Measurements from ENCODE around the gene NBAS. TPM values are rescaled to one million over a fixed set of nuclear protein-coding genes. Genes with fewer than 3 reads are reported as not detected.

NBAS gene
- total RNA-seq, 4 donors from 2014 or later = 22.8 to 32.0 (median 23.7) TPM

- no peak for TF ChIP-seq CTCF (IDR thresholded peaks at IDR 0.05)
- no peak for TF ChIP-seq POLR2A (IDR thresholded peaks at IDR 0.05)
- H3K4me1 ChIP-seq = no peaks in the 10 kb centered on the region
- H3K4me3 ChIP-seq = no peak overlapping the region
- H3K27ac ChIP-seq = no peak overlapping the region
- H3K36me3 ChIP-seq = peaks cover 0 to 11% (median 0%) of the 10 kb centered on the region in 3 donors
- intact Hi-C loops (cut with DNase I) = no loop called here
- H3K27me3 ChIP-seq = no peaks in the 10 kb centered on the region
- DNase-seq = no peak
- H3K9me3 ChIP-seq = no peaks in the 10 kb centered on the region
- WGBS, 2 donors = 69 to 75% methylated on average over 1 of the region's 1 CpG
Measured at GRCh38 chr2:15429032-15429431, 132.1 kb downstream of the NBAS start.

DNA sequence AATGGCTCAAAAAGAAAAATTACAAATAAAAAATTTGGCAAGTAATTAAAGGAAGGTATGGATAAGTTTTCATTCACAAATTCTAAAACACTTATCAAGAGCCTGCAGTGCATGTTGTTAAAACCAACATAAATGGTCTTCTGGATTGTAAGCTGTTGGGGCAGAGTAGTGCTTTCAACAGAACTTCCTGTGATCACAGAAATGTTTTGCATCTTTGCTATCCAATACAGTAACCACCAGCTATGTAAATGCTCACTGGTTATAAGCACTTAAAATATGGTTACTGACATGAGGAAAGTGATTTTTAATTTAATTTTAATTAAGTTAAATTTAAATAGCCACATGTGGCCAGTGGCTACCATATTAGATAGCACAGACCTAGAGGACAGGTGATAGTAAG lies 133.1 kb downstream of the NBAS start:
- no peaks in the 10 kb centered on the region for H3K27me3 ChIP-seq
- no peak overlapping the region for H3K27ac ChIP-seq
- no peak overlapping the region for H3K4me3 ChIP-seq
- H3K36me3 ChIP-seq = peaks cover 0 to 19% (median 0%) of the 10 kb centered on the region in 3 donors
- no peak for DNase-seq
- no peaks in the 10 kb centered on the region for H3K4me1 ChIP-seq
- intact Hi-C loops (cut with DNase I) = no loop called here
- TF ChIP-seq POLR2A (IDR thresholded peaks at IDR 0.05) (no peak), CTCF (IDR thresholded peaks at IDR 0.05) (no peak)
- H3K9me3 ChIP-seq = no peaks in the 10 kb centered on the region

DNA sequence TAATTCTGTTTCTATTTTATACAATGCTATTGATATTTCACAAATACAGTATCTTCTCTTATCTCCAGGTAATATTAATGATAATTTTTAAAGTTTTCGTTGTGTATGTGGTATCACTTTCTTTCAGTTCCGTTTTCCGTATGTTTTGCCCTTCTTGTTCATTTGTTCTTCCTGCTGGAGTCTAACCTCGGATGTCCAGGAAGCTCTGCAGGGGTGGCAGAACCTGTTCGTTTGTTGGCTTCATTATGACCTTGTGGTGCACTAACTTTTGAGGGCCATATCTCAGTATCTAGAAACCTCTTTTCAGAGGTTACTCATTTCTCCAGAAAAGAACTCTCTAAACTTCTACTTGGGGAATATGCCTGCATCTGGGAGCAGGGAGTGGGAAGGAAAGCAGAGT lies 134.5 kb downstream of the NBAS start:
- WGBS, 2 donors = 88 to 96% methylated on average over 5 of the region's 5 CpGs
- no peaks in the 10 kb centered on the region for H3K27me3 ChIP-seq

GRCh38 chr2:15425712-15426111 lies 135.4 kb downstream of the NBAS start:
- Histone ChIP-seq H3K4me1 (no peaks in the 10 kb centered on the region), H3K4me3 (no peak overlapping the region), H3K27ac (no peak overlapping the region), H3K36me3 (peaks cover 0 to 19% (median 0%) of the 10 kb centered on the region in 3 donors), H3K27me3 (no peaks in the 10 kb centered on the region), H3K9me3 (no peaks in the 10 kb centered on the region)
- DNase-seq = no peak
- 79 to 84% methylated on average over 4 of the region's 4 CpGs for WGBS, 2 donors
- TF ChIP-seq CTCF (IDR thresholded peaks at IDR 0.05) = no peak
- TF ChIP-seq POLR2A (IDR thresholded peaks at IDR 0.05) = no peak
- intact Hi-C loops (cut with DNase I) = no loop called here

More for the DNA sequence above, 134.5 kb downstream of the NBAS start:
- H3K4me1 ChIP-seq = no peaks in the 10 kb centered on the region
- peaks cover 0 to 19% (median 0%) of the 10 kb centered on the region in 3 donors for H3K36me3 ChIP-seq
- H3K9me3 ChIP-seq = no peaks in the 10 kb centered on the region
- no peak for DNase-seq
- TF ChIP-seq POLR2A (IDR thresholded peaks at IDR 0.05) (no peak), CTCF (IDR thresholded peaks at IDR 0.05) (no peak)
- no peak overlapping the region for H3K4me3 ChIP-seq
- intact Hi-C loops (cut with DNase I) = no loop called here
- no peak overlapping the region for H3K27ac ChIP-seq

DNA sequence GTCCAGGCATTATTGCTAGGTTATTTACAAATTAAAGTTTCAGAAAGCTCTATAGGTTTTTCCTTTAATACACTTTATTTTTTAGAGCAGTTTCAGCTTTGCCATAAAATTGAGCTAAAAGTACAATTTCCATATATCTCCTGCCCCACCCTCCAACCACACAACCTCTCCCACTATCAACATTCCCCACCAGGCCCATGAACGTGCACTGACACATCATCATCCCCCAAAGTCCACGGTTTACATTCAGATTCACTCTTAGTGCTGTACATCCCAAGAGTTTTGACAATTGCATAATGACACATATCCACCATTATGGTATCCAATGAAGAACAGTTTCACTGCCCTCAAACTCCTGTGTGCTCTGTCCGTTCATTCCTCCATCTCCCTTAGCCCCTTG lies 139.4 kb downstream of the NBAS start:
- intact Hi-C loops (cut with DNase I) = no loop called here
- no peaks in the 10 kb centered on the region for H3K27me3 ChIP-seq
- no peak overlapping the region for H3K4me3 ChIP-seq
- WGBS, 2 donors = 82 to 91% methylated on average over 3 of the region's 3 CpGs
- no peak for TF ChIP-seq POLR2A (IDR thresholded peaks at IDR 0.05)
- no peak for TF ChIP-seq CTCF (IDR thresholded peaks at IDR 0.05)
- H3K9me3 ChIP-seq = no peaks in the 10 kb centered on the region
- DNase-seq = no peak
- H3K36me3 ChIP-seq = peaks cover 0 to 43% (median 0%) of the 10 kb centered on the region in 3 donors
- no peaks in the 10 kb centered on the region for H3K4me1 ChIP-seq
- no peak overlapping the region for H3K27ac ChIP-seq

Data from esophagus squamous epithelium (tissue), 5 donors.